Non-pigmented ciliary epithelial cell (primary cell): ENCODE data around the gene PTH1R.

Experiments
- DNase-seq: peaks from one replicate; pipeline ENCODE4 v3.0.0-alpha.2; 2010; ENCODE audit warnings: low read depth

PTH1R gene

GRCh38 chr3:46913644-46914043, 36.1 kb downstream of the PTH1R start:
- peak; percentile 24 for DNase-seq

DNA sequence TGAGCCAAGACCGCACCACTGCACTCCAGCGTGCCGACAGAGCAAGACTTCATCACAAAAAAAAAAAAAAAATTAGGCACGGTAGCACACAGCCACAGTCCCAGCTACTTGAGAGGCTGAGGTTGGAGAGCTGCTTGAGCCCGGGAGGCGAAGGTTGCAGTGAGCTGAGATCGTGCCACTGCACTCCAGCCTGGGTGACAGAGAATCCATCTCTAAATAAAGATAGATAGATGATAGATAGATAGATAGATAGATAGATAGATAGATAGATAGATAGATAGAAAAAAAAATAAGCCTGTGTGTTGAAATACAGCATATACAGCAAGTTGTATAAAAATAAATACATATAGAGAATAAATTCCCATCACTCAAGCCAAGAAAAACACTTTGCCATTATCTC, 37.3 kb downstream of the PTH1R start:
- DNase-seq, result no peak

DNA sequence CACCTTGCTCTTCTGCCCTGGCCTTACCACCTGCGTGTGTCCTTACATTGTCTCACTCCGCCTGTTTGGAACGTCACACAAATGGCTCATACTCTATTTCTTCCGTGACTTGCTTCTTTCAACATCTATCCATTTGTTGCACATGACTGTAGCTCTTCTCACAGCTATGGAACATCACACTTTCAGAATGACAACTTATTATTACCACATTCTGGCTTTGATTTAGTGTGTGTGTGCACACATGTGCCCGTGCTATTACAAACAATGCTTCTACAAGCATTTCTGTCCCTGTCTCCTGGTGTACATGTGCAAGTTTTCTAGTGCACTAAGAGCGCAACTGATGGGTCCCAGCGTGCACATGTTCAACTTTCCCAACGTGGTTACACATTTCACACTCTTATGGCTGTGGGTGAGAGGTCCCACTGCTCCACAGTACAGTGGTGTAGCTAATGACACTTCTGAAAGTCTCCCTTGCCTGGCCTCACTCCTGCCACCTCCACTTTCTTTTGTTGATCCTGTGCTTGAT, 37.8 kb downstream of the PTH1R start:
- no peak for DNase-seq

DNA sequence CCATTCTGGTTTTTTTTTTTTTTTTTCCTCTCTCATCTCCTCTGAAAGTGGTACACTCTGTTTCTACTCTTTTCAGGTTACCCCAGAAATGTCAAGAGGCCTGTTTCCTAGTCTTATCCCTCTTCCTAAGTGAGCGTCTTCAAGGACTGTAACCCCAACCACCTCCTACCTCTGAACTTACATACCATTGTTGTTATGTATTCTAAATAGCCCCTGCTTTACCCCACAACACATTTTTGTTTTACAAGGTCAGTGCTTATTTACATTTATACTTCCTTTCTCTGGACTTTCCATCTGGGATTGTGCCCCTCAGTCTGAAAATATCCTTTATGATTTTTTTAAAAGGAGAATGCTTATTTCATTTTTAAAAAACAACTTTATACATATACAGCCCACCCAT, 38.8 kb downstream of the PTH1R start:
- no peak for DNase-seq

- no peak for DNase-seq
These were observed 39.3 kb downstream of the PTH1R start for GRCh38 chr3:46916799-46917198.

- DNase-seq, result no peak
These were observed 39.7 kb downstream of the PTH1R start for GRCh38 chr3:46917257-46917656.

DNA sequence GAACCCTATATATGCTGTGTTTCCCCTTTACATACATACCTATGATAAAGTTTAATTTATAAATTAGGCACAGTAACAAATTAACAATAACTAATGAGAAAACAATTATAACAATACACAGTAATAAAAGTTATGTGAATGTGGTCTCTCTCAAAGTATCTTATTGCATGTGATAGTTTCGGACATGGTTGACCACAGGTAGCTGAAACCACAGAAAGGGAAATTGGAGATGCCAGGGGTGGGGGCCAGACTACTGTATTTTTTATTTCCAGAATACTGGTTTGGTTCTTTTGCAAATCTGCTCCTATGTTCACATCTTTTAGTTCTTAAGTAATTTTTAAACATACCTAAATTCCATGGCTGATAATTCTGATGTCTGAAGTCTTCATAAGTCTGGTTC, 40.7 kb downstream of the PTH1R start:
- DNase-seq, result no peak

DNA sequence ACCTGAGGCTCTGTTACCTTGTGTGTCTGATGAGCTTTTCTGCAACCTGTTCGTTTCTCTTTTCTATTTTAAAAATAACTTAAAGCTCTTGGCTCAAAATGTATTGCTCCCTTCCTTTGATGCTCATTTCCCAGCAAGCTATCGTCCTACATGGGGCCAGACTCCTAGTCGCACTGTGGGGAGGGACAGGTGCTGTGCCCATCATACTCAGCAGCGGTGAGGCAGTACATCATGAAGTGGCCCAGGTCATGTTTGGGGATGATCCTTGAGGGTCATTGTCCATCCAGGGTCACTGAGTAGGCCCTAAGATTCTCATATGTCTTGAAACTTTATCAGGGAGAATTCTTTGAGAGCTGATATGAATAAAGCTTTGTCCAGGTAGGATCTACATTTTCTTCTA, 41.1 kb downstream of the PTH1R start:
- no peak for DNase-seq

DNA sequence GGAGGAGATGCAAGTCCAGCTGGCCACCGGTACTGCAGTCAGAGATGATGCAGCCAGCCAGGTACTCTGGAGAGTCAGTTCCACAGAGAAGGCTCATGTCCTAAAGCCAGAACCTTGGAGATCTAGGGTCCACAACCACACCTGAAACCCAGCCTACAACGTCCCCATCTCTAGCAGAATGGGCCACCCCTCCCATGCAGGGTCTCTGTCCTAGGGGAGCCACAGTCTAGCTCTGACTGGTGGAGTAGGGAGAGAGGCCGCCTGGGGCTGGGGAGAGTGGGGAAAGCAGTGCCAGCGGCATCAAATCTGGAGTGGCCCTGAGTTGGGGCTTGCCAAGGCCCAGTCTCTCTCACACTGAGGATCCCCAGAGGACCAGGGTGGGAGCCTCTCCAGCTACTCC, 43.5 kb downstream of the PTH1R start:
- no peak for DNase-seq

DNA sequence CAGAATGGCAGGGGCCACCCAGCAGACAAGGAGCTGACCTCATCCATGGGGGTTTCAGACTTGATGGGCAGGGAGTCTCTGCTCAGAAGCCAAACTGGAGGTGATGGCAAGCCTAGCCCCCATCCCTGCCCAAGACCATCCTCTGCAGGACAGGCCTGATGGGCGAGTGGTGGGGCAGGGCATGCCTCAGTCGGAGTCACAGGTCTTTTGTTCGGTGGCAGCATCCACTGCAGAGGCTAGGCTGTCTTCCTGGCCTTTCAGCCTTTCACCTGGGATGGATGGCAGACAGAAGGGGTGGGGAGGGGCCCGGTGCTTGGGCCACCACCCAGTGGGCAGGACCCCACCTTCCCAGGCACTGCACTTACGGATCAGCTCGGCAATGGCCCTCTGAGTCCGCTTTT, 44.4 kb downstream of the PTH1R start:
- no peak for DNase-seq

DNA sequence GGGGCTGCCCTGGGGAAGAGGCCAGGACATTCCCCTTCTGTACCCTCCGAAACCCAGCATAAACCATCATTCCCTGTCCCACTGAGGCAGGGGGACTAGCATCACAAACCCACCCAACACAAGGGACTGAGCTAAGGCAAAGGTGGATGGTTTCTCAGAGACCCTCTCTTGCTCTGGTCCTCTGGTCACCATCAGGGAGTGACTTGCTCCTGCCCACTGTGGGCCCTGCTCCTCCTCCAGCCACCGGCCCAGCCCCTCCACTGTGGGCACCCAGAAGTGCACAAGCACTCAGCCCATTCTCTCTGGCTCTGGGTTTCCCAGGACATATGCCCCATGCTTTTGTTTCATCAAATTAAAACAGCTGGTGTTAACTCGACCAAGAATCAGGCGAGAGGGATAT, 44.9 kb downstream of the PTH1R start:
- no peak for DNase-seq

DNA sequence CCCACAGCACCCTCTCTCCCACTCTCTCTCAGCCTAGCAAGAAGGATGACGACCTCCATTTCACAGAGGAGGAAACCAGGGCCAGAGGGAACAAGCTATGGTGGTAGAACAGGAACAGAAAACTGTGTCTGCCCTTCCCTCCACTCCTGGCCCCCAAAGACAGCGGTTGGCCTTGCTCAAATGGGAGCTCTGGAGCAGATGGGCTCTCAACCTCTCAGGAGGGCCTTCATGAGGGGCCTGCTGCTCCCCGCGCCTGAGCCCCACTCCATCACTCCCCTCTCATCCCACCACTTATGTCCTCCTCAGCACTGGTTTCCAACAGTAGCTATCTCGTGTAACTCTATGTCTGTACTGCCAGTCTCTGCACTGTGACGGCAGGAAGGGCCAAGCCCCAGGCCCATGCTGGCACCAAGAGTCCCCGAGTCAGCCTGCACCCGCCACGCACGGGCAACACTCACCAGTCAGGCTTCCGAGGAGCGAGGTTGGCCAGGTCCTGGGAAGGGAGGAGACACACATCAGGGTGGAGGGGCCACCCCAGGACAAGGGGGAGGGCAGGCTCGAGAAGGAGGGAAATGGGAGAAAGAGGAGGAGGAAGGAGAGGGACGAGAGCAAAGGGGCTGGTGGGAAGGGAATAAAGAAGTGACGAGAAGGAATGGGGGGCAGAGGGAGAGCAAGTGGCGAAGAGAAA, 45.5 kb downstream of the PTH1R start:
- DNase-seq, result no peak

GRCh38 chr3:46923559-46924350, 46.2 kb downstream of the PTH1R start:
- no peak for DNase-seq

- no peak for DNase-seq
These were observed 47.5 kb downstream of the PTH1R start for GRCh38 chr3:46924921-46925584.

DNA sequence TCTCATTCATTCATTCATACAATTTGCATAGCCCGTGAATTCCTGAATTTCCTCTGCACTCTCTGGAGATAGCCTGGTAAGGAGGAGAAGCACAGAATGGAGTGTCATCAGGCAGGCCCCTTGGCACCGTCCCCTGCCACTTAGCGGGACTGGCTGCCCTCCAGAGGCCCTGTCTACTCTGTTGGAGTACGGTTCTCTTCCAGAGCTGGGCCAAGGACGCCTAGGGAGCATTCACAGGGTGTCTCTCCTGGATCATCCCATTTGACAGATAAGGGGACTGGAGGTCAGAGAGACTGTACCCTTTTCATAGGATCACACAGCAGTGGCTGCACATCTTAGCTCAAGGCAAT, 48.0 kb downstream of the PTH1R start:
- no peak for DNase-seq

DNA sequence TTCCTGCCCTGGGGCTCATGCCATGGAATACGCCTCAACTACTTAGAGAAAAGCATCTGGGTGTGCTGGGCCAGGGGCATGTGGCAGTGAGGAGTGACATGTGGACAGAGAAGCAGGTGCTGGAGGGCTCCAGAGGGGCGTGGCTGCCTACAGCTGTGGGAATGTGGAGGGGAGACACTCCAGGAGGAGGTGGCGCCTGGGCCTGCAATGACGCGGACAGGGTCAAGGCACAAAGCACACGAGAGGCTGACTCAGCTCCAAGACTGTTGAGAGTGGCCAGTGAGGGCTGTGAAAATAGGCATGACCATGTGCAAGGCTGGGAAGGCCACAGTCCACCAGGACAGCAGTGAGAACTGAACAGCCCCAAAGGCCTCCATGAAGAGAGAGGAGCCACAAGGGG, 48.5 kb downstream of the PTH1R start:
- no peak for DNase-seq

DNA sequence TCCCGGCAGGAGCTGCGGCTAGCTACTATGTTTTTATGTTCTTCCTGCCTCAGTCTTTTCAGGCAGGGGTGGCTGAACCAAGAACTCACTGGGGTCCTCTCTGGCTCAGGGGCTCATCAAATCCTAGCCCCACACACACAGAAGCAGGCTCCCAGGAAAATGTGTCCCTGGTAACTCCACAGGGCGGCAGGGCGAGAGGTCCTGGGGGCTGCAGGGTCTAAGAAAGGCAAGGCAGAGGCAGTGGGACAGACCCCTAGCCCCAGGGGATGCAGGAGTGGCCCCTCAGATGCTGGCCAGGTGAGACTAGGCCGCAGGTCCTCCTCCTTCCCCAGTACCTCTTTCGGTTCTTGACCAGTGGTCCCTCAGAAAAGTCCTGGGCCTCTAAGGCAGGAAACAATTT, 48.9 kb downstream of the PTH1R start:
- DNase-seq, result no peak

- no peak for DNase-seq
These were observed 49.6 kb downstream of the PTH1R start for GRCh38 chr3:46926871-46927717.

GRCh38 chr3:46927718-46928073, 50.2 kb downstream of the PTH1R start:
- DNase-seq, result no peak

- no peak for DNase-seq
These were observed 50.8 kb downstream of the PTH1R start for GRCh38 chr3:46928282-46928681.

DNA sequence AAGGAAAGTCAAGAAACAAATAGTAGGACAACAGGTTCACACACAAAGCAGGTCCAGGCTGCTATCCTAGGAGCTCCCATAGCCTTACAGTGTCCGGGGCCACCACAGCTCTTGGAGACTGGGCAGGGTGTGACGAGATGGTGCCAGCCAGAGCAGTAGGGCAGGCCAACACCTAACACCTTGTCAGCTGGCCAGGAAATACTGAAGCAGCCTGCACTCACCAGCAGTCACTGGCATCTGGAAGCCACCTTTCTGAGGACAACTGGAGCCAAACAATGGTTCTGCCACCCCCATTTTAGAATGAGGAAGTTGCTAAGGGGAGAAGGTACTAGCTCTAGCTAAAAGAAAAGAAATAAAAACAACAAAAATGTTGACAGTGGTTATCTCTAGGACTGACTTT, 51.8 kb downstream of the PTH1R start:
- no peak for DNase-seq
